SK-N-MC (cell line): ENCODE results near the gene CDH23.

Experiments used
- EZH2 ChIP-seq: fragments of 200-600 bp; sonication (generic); IDR thresholded peaks from one replicate; pipeline ENCODE4 v1.6.1; 2017; ENCODE audit warnings: antibody characterized with exemption
- POLR2AphosphoS5 ChIP-seq: IDR thresholded peaks from 2 replicates; pipeline ENCODE4 v1.6.1; 2012; ENCODE audit warnings: mild to moderate bottlenecking, low read depth, low read length, borderline replicate concordance

GRCh38 chr10:71770789-71771188, 374.1 kb downstream of the CDH23 start:
- TF ChIP-seq POLR2AphosphoS5 (no peak), EZH2 (no peak)
